HG03280 (cell line): ENCODE results near the gene USB1.

Experiments
- ATAC-seq: cut with Tn5 transposase; IDR thresholded peaks from one replicate; pipeline ENCODE4 v1.9.1; 2021; ENCODE audit warnings: mild to moderate bottlenecking, moderate library complexity; ENCODE audit not compliant: unreplicated experiment

Gene USB1

GRCh38 chr16:58000706-58001676 is at the start of gene USB1:
USB1 (plus strand) TSS chr16:58001407; CDS start chr16:58001484, 77 bp downstream.
- peak; percentile 73 for ATAC-seq

- ATAC-seq = no peak
Measured at GRCh38 chr16:57952909-57953308, 48.3 kb upstream of the USB1 start.

- ATAC-seq = no peak
Measured at GRCh38 chr16:57953857-57954256, 47.4 kb upstream of the USB1 start.

- ATAC-seq = no peak
Measured at GRCh38 chr16:57955572-57956188, 45.5 kb upstream of the USB1 start.

GRCh38 chr16:57956270-57956808 is 44.9 kb upstream of the USB1 start:
- no peak for ATAC-seq

- ATAC-seq = no peak
Measured at GRCh38 chr16:57956924-57957672, 44.1 kb upstream of the USB1 start.

- ATAC-seq = no peak
Measured at GRCh38 chr16:57957673-57958392, 43.4 kb upstream of the USB1 start.

GRCh38 chr16:57958544-57958943 is 42.7 kb upstream of the USB1 start:
- ATAC-seq = no peak

- ATAC-seq = no peak
Measured at GRCh38 chr16:57959121-57959520, 42.1 kb upstream of the USB1 start.

- ATAC-seq = no peak
Measured at GRCh38 chr16:57959804-57960203, 41.4 kb upstream of the USB1 start.

GRCh38 chr16:57960310-57960709 is 40.9 kb upstream of the USB1 start:
- ATAC-seq = no peak

GRCh38 chr16:57960826-57961472 is 40.3 kb upstream of the USB1 start:
- no peak for ATAC-seq

- ATAC-seq = no peak
Measured at GRCh38 chr16:57961538-57961937, 39.7 kb upstream of the USB1 start.

- ATAC-seq = no peak
Measured at GRCh38 chr16:57962046-57962445, 39.2 kb upstream of the USB1 start.

- ATAC-seq = no peak
Measured at GRCh38 chr16:57962756-57963155, 38.5 kb upstream of the USB1 start.

- no peak for ATAC-seq
Measured at GRCh38 chr16:57964157-57964700, 37.0 kb upstream of the USB1 start.

GRCh38 chr16:57966204-57966771 is 34.9 kb upstream of the USB1 start:
- no peak for ATAC-seq

- no peak for ATAC-seq
Measured at GRCh38 chr16:57966986-57967385, 34.2 kb upstream of the USB1 start.

GRCh38 chr16:57967916-57968315 is 33.3 kb upstream of the USB1 start:
- ATAC-seq = no peak
